HG02623 (cell line): ENCODE data around the gene KIF6.

Source experiments
- ATAC-seq: cut with Tn5 transposase; IDR thresholded peaks from one replicate; pipeline ENCODE4 v1.9.1; 2021; ENCODE audit warnings: moderate library complexity; ENCODE audit not compliant: unreplicated experiment

KIF6 gene

GRCh38 chr6:39391182-39391581, 334.0 kb downstream of the KIF6 start:
- ATAC-seq, result no peak

DNA sequence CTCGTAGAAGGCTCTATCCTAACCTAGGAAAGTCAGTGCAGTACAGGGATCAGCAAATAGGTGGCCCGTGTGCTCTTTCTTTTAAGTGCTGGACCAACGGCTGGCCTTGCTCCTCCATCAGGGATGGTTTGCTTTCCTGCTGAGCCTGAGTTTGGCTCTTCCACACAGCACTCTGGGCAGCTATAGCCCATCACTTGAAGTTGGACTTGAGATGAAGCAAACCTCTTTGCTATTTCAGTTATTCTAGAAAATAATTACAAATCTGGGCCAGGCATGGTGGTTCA, 335.8 kb downstream of the KIF6 start:
- ATAC-seq, result no peak

GRCh38 chr6:39388606-39389483, 336.4 kb downstream of the KIF6 start:
- ATAC-seq, result no peak

- ATAC-seq, result no peak
These were observed 337.4 kb downstream of the KIF6 start for GRCh38 chr6:39387785-39388184.

- no peak for ATAC-seq
These were observed 338.7 kb downstream of the KIF6 start for GRCh38 chr6:39386487-39386886.

DNA sequence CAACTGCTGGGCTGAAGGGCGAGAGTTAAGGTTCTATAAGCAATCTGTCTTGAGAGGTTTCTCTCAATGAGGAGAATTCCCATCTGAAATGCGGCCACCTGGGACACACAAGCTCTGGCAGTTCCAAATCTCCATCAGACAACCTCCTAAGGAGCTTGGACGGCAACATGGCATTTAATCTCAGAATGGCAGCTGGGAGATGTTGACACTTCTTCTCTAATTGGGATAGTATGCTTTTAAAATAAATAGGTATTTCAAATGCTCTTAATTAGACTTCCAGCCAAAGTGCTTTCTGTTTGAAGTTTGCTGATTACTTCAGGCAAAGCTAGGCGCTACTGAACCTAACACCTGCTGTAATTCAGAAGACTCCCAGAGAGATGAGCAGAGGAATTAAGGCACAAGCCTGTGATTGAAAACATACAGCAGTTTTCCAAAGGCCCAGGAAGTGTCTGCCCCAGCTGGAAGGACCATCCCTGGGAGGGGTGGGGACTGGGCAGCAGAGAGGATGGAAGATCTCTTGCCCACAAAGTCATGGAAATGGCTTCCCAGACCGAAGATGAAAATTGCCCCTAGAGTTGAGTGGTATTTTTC, 343.6 kb downstream of the KIF6 start:
- no peak for ATAC-seq

DNA sequence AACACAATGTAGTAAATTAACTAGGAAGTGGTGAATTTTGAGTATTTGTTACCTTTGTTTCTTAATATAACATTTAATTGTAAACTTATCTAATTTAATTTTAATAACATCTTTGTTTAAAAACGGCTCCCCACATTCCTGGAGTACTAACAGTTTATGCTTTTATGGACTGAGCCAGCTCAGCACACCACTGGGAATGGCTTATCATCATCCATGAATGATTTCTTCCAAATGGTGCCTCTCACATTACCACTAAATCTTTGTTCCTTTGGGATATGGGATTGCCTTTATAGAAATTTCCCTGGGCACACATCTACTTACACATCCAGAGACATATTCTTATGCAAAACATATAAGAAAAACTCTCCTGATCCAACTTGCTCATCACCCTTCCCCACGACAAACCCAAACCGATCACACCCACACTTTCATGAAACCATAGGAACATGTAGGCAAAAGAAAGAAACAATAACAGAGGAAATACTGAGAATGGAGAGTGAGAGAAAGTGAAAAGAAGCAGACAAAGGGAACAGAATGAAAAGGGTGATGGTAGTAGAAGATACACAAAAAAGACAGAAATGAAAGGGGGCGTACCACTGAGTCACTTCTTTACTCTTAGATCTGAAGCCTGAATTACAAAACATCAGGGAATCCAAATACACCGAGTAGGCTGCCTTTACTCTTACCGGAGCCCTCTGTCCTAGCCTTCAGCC, 344.2 kb downstream of the KIF6 start:
- no peak for ATAC-seq

DNA sequence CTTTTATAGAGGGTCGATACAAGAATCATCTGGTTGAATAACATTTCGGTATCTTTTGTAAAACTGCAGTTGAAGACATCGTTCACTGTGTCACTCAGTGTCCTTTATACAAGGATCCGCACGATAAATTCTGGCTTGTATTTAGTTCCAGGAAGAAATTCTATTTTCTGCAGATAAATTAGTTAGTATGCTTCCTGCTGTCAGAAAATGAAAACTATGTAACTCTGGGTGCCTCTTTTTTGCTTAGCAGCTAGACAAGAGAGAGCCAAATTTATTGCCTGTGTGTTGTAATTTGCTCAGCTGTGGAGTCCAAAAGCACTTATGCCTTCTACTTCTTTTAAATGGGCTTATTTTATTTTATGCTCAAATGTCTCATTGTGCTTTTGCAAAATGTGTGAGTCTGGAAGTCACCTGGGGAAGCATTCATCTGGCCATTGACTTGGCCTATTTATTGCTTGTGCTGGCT, 346.2 kb downstream of the KIF6 start:
- no peak for ATAC-seq

DNA sequence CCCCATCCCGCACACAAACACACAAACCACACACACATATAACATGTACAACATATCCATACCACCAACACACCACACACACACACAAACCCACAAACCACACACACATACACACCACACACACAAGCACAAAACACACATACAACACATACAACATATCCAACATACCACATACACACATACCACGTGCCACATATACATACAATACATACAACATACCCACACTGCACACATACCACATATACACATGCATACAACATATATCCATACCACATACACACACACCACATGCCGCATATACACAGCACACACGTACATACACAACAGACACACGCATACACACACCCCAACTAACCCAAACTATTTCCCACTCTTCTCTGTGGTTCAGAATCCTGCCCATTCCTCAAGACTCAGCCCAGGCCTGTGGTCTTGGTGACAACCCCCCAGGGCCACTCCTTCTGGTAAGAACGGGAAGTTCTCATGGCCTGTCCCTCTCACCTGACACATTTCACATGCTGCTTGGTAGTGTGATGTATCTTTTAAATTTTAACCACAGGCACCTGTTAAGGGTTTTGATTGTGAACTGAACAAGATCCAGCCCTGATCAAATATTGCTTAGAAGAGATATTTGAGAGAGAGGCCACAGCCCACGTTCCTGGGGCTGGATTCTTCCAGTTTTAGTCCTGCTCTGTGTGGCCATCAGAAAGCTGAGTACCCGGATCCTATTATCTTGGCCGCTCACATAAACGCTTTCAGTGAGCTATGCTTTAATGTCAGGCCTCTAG, 346.8 kb downstream of the KIF6 start:
- no peak for ATAC-seq

DNA sequence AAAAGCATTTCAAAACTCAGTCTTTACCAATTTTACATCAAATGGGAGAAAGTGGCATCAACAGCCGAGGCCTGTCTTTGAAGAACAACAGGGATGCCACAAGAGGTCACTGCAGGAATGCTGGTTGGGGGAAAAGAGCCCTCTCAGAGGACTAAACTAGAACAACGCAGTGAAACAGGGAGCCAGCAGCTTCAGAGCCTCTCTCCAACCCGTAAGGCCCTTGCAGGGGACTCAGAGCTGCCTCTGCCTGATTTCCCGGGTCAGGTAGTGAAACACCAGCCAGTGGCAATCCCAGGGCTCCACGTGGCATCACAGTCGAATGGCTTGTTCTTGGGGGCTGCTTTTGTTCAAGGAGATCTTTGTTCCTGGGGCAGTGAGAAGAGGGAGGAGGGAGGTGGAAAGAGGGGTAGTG, 347.7 kb downstream of the KIF6 start:
- no peak for ATAC-seq

GRCh38 chr6:39375405-39375804, 349.8 kb downstream of the KIF6 start:
- no peak for ATAC-seq

- no peak for ATAC-seq
These were observed 354.8 kb downstream of the KIF6 start for GRCh38 chr6:39370390-39370789.

DNA sequence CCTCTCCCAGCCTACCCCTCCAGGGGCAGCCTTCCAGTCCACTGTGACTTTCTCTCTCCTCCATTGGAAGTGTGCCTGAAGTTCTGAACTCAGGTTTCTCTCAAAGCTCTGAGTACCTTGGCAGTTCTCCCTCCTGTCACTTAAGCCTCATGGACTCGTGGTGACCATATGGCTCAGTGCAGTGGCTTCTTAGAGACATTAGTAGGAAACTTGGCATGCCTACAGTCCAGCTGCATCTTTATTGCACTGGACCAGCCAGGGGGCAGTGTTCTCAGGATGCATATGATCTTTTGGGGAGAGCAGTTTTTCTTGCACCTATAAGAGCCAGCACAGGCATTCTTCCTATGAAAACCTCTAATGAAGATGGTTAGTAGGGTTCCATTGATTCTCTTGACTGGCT, 355.2 kb downstream of the KIF6 start:
- no peak for ATAC-seq

- ATAC-seq, result no peak
These were observed 357.5 kb downstream of the KIF6 start for GRCh38 chr6:39367700-39368099.

DNA sequence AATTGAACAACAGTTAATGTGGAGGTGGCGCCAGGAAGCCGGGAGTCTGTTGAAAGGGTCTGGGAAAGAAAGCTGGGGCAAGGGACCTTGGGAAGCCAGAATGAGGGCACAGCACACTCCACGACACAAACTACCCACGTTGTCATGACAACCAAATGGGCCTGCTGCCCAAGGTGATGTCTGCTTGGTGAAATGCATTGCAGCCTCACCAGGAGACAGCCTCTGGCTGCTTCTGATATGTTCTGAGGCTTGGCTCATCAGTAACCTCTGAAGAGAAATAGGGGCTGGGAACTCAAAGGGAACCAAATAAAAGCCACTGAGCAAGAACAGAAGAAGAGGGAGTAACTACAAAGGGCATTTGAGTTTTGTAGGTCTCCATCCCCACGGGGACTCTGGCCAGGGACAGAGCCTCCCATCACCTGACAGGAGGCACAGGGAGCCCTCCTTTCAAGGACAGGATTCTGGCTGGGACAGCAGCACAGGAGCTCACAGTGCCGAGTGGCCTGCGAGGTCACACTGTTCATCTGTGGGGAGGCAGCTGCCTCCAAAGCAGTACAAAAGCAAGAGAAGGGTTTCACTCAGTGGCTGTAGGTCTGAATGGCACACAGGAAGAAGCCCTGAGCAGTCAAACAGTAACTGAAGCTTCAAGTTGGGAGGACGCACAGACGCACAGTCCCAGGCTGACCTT, 358.1 kb downstream of the KIF6 start:
- no peak for ATAC-seq

DNA sequence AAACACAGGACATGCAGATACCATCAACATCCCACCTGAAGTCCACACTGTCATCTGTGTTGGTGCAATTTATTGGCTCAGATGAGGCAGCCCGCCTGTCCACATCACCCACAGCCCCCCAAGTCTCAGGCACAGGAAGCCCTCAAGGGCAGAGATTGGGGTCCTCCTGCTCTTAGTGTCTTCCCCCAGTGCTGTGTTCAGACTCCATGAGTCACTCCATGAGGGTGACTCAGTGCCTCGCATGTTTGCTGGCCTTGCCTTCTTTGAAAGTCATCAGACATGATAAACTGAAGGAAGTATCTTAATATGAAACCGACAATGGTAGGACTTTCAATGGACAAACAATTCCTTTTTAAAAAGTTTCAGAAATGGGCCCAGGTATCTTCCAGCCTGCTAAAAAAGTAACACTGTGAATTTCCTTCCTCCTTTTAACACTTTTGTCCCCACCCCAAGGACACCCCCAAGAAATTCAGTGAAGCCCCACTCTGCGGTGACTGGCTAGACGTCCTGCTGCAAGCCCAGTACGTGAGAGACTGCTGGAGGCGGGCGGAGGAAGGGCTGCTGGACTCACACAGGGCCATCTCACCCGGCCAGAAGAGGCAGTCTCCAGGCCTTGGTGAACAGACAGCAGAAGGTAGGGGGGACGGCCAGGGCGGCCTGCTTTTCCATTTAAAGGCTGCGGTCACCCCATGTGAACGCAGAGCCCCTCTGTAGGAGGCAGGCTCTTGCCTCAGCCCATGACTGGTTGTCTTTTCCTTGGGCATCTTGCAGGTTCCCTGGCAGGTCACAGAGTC, 359.7 kb downstream of the KIF6 start:
- ATAC-seq, result no peak

DNA sequence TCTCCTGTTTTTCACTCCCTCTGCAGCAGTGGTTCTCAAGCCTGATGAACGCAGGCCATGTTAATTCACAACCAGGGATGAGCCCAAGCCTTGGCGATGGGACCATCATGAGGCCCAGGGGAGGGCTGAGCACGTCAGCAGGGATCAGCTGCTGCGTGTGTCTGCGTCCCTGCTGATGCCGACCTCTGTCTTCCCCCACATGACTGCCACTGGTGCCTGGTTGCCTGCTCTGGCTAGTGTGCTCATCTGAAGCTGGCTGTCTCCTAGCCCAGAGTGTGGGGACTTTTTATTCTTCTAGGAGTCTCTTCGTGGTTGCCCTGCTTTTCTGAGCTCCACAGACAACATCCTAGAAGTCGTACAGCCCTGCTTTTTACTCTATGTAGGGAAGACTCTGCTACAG, 361.9 kb downstream of the KIF6 start:
- ATAC-seq, result no peak

DNA sequence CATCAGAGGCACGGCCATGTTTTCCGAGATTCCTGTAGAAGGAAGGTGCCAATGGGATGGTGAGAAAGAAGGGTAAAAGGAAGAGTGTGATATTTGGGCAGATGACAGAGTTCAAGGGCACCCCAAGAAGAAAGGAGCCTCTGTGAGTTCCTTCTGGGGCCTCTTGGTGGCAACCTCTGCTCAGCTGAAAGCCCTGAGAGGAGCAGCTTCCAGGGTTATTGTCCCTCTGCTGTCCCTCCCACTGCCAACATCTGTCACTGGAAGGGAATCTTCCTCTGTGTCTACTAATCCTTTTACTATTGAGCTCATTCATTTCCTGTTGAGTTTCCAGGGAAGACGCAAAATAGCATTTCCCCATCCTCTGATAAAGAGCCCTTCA, 362.7 kb downstream of the KIF6 start:
- ATAC-seq, result no peak

DNA sequence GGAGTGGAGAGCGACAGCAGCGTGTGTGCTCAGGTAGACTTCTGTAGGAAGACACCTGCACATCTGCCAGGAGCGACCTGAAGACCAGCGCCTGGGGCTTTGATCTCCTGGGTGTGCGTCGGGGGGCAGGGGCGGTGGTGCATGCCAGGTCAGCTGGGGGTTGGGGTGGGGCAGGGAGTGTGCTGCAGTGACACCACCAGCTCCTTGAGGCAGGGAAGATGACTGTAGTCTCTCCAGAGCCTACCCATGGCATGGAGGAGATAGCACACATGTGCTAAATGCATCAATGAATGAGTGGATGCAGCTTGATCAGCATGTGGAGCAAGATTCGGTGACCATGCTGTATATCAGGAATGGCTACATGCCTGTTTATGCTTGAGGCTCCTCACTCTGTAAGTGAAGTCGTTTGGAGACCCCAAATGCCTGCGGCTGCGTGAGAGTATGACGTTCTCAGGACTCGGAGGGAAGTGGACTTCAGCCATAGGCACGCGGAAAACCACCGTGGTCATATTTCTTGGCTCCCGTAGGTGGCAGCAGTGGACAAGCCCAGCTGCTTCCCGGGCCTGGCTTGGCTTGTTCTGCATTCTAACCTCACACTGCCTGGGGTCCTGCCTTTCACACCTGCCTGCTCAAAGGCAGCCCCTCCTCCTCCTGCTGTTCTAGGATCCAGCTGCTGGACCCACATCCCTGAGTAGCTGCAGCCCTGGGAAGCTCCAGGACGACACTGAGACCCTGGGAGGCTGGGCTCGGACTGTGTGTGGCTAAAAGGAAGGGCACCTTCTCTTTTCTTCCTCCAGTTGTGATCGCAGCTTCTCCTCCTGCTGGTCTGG, 363.3 kb downstream of the KIF6 start:
- ATAC-seq, result peak; percentile 58
